Hippocampal formation (tissue), 2 donors: ENCODE results near the gene ELMO1.

Experiments used
- DNase-seq, 2 donors: peaks; one replicate each; lab custom pipeline; 2025; lab: John Stamatoyannopoulos, UW

Gene ELMO1

DNA sequence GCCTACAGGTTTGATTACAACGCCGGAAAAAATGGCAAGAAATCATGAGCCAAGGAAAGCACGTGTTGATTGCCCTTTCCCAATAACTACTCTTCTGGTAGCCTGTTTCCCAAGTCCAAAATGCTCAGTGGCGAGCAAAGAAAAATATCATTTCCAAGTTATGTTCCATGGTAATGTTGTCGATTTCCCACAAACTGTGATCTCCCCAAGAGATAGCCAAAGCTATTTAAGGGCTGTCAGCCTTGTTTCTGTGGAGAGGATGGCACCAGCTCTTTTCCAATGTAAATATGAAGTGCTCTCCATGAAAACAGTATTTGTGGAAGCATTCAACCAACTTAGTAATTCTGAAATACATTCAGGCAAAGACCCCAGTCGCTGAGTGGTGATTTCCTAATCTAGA is 491.9 kb downstream of the ELMO1 start:
- DNase-seq = no peak

DNA sequence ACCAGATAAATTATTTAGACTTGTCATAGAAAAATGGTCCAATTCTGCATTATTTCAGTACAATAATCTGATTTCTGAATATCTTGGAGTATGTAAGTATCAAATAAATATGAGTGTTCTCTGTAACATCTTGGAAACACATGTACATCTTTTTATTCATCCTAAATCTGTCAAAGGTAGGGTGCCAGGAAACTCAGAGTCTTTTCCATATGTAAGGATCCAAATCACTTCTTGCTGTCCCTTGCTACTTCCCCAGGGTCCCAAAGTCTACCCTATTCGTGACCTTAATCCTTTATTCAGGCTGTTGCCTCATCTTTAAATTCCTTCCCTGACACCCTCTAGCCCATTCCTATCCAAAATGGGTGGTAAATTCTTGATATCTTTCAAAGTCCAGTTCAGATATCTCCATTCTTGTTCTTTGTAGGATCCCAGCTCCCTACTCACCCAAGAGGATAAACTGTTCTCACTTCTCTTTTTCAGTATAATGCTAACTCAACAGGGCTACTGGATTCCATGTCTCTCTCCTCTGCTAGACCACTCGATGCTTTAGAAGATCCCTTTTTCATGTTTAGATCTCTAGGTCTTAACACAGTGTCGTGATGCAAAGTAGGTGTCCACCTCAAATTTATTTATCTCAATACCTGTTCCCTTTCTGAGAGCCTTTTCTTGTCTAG is 493.1 kb downstream of the ELMO1 start:
- no peak for DNase-seq

DNA sequence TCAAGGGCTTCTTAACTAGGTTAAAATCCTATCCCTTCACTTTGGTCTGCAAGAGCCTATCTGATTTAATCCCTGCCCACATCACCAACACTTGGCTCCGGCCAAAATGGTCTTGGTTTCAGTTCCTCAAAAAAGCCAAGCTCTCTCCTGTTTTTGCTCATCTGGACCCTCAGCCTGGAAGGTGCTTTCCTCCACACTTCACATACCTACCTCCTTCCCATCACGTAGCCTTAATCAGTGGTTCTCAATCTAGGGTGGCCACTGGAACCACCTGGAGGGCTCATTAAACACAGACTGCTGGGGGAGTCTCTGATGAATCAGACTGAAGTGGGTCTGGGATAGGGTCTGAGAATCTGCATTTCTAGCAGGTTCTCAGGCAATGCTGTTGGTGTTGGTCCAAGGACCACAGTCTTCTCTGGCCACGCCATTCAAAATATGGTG is 497.4 kb downstream of the ELMO1 start:
- no peak for DNase-seq

DNA sequence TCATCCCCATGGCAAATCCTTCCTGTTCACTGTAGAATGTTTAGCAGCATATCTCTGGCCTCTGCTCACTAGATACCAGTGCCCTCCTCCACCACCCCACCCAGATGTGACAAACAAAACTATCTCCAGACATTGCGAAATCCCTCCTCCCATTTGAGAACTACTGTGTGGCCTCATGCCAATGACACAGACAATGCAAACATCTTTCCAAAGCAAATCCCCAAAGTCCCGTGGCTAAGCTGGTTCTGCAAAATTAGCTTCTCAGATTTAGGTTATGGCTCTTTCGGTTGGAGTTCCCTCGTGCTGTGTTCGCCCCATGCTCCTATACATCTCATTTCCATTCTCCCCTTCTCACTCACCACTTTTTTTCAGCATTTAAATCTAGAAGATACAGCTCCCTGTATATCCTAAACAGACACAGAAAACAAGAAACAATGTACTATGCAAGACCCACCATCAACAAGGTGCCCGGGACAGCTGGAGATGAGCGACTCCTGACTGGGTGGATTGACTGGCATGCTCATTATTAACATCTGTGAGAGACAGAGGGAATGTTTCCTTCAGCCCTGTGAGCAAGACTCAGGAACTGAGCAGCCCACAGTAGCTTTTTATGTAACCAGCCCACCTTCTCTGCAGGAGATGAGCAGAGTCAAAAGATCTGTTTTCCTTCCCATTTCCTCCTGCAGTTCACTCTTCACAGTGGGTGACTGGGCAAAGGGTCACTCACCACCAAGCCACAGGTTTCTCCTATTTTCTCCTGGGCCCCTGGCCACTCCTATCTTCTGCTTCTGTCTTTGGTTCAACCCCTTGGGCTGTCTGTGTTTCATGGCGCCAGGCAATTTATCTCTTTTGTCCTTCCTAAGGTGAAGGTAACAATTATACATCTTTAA is 498.7 kb downstream of the ELMO1 start:
- peak in 1 of 2 donors; percentile 10 for DNase-seq

DNA sequence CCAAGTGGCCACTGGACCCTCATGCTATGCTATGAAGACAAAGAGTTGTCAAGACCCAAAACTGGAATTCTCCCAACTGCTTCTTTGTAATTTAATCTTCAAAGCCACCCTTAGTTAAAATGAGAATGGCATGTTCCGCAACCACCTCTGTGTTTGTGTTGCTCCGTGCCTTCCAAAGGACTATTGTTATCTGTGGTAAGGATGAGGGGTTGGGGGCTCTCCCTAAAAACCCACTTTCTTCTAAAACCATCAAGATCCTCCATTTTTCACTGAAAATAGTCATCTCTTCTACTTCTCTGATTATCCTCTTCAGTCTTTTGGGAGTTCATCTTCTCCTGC is 502.3 kb downstream of the ELMO1 start:
- no peak for DNase-seq

DNA sequence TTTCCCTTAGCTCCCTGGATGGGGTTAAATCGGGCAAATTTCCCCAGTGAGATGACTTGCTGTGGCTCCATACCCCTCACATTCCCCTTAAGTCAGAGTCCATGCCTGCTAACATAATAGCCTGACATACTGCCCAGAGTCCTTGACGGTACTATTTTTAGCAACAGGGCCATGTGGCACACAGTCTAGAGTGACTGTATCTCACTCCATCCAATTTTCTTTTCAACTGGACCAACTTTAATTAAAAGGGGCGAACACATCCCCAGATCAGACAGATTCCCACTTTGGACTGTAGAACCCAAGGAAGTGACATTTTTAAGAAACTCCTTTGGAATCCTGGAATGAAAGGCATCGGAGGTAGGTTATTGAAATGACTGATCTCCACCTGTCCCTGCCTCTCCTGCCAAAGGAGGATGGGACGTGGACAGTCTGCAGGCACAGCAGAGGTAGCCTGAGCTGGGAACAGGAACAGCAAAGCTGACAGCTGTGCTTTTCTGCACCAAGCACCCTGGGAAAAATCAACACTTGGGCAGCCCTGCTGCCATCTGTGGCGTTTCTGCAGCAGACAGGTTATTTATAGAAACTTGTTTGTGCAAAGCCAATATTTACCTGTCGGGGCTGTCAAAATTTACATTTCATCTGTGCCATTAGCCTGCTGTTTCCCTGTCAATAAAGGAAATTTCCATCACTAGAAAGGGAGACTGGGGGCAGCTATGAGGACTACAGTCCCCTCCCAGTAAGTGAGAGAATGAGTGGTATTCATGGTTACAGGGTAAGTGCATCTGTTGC is 502.9 kb downstream of the ELMO1 start:
- DNase-seq = no peak

DNA sequence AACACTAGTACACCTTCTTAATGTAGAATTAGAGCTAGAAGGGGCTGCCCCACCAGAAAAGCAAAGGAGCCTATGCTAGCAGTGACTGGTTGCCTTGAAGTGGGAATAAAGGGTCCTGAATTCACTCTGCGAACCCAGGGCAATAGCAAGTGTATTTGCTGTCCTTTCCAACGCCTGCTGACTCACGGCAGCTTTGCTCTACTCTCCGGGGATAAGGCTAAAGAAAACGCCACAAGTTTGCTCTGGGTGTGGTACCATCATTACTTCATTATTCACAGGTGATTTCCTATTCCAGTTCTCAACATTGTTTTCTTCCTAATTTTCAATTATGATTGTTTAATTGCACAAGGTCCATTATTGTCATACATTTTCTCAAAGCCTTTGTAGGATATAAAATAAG is 503.8 kb downstream of the ELMO1 start:
- DNase-seq = no peak

DNA sequence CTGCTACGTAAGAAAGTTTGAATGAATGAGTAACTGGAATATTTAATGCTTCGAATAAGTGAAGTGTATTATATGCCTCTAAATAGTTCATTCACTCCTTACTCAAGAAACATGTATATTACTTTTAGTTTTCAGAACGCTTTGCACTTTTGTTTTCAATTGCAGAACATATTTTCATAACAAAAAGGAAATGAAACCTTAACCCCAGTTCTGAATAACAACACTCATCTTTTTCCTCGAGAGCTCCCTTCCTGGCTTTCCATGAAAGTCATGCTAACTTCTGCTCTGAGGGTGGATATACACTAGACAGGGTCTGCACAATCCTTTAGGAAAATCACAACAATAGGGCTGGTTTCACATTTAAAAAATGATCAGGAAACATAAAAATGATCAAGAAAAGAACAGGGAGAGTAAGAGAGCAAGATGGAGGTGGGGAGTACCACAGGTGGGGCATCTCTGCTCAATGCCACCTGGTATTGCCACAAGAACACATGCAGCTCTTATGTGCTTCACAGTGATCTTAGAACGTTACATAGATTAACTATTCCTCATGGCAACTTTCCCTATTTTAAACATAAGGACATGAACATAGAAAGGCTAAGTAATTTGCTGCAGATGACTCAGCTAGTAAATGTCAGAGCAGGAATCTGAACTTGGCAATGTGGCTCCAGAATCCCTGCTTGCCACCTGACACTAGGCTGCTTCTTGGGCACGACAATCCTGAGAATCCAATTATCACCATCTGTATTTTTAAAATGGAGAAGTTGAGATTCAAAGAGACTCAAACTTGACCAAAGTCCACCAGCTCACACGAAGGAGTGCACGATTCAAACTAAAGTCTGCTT is 504.9 kb downstream of the ELMO1 start:
- DNase-seq = no peak

DNA sequence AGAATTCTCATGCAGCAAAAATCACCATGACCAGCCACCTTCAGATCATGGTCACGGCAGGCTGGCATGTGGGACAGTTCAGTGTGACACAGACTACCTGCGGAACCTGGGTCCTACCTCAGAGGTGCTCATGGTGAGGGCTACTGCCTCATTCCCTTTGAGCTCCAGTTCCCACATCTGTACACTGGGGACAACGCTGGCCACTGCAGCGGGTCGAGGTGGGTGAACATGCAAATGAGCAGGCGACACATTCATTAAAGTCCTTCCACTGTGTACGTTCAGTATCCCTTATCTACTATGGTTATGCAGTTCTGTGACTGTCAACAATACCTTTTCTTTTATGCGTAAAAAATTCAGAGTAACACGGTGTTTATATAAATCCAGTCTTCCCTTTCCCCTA is 505.7 kb downstream of the ELMO1 start:
- DNase-seq = no peak

DNA sequence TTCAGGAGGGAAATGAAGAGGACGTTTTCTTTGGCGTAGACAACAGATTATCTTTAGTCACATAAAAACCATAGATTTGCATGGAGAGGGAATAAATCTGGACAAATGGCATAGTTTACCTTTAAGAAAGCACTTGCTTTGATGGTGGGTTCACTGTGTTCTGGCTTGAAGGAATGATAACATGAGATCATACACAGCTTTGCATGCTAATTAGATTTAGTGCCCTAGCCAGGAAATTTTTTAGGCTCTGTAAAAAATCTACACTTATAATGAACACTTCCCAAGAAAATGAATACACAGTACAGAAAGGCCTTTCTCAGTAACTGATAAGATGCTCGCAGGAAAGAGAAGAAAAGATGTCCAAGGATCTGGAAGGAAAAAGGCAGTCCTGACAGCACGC is 506.1 kb downstream of the ELMO1 start:
- DNase-seq = peak in 1 of 2 donors; percentile 37

DNA sequence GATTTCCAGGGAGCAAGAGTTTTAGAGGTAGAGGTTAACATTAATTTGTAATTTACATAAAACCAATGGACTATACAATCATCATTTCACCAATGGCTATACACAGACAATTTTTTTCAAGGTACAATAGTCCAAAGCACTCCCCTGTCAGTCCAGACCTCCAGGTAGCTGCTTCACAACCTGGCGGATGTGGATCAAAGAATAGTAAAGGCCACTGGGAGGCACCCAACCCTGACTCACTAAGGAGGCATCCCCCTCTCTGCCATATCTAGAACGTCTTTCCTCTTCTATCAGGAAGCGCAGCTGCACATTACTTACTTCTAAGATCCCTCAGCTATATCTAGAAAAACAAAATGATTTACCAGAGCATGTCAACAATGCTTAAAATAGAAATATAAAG is 506.6 kb downstream of the ELMO1 start:
- DNase-seq = no peak

DNA sequence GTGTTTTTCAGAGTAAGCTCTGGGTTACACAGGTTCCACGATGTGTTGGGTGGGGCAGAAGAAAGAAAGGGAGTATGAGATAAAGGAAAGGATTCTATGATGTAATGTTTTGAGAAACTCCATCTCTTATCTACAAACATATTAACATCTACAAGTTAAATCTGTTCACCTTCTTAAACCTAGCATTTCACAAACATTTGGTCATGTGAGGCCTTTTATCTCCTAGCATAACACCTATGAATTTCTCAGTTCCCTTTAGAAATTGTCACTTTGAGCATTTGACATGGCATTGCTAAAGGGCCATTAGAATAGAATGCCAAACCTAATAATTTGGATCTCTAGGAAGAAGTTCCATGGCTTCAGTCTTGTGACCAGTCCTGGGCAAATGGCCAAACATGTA is 507.3 kb downstream of the ELMO1 start:
- DNase-seq = no peak

DNA sequence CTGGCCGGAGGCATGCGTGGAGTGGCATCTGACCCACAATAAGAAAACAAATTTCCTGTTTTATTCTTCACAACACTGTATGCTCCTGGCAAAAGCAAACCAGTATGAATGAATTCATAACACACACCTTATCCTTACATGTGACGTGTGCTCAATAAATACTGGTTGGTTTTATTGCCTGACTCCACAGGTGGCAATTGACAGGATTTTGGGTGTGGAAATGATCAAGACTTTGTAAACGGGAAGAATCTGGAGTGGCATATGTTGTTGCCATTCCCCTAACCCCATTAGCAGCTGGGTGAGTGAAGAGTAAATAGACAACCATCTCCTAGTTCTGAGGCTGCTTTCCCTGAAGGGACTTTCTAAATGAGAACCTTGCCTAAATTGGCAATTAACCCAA is 508.8 kb downstream of the ELMO1 start:
- DNase-seq = no peak

DNA sequence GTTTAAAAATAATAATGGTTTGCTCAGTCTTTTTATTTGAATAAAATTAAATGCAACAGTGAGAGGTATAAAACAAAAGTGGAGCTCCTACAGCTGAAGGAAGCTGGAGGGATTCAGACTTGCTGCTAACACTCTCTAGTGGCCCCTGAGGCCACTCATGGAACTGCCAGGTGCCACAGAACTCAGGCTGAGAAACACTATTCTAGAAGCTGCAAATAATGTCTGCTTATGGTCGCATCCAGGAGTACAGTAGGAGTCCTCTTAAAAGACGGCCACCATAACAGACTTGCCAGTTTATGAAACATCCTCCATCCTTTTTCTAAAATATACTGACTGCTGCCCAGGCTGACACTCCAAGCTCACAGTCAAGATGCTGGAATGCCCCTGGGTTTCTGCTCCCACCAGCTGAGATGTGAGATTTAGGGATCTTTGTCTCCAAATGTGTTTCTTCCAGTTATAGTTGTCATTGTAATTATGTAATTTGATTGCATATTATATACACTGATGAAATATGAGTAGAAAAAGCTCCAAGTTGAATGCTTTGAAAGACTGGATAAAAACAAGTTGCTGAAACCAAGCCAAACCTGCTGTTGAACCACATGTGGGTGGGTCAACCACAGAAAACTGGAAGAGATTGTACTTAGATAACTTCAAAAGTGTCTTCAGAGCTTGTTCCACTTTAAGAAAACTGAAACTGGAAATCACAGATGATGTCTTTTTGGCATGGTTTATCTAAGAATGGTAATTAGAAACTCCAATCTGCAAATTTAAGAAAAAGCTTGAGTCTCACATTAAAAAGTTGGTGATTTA is 510.7 kb downstream of the ELMO1 start:
- no peak for DNase-seq

DNA sequence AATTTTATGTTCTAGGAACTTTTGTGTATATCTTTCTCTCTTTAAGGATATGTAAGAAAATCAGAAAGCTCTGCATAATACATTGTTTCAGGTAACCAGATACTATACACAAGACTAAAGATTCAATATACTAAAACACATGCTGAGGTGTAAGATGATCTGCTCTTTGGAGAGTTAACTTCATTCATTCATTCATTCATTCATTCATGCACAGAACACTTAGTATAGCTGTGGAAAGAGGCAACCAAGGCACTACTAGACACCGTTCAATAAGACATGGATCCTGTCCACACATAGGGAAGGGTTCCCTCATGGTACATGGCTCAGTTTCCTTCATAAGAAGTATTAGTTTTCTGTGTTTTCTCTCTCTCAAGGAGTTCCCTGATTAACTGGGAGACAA is 516.8 kb downstream of the ELMO1 start:
- no peak for DNase-seq

DNA sequence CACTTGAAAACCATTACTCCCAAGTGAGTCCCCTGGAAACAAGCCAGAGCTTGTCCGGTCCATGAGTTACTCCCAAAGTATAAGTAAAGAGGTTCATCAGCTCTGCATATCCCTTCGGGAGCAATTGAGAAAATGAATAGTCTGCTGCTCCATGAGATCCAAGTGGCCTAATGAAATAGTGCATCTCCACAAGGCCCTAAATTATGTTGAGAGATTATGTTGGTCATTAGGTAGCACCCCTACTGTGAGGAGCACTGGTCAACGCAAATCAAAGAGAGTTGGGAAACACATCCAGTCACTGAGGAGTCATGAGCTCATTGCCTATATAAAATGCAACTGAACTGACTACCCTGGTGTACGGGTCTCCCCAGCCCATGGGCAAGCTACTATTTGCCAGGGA is 518.9 kb downstream of the ELMO1 start:
- no peak for DNase-seq

DNA sequence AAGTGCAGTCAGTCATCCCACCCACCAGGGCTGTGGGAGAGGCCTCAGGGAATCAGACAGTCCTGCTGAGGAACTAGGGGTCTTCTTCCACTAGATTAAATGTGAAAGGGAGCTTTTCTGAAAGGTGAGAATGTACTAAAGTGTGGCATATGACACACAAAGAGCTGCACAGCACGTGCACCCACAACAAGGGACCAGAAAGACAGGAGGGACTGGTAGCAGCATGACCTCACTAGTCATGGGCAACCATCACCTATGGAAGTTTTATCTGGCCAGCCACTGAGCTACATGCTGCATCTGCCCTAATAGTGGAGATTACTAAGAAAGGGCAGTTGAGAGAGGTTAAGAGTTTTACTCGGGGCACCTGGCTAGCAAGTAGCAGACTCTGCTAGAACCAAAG is 519.9 kb downstream of the ELMO1 start:
- DNase-seq = no peak

DNA sequence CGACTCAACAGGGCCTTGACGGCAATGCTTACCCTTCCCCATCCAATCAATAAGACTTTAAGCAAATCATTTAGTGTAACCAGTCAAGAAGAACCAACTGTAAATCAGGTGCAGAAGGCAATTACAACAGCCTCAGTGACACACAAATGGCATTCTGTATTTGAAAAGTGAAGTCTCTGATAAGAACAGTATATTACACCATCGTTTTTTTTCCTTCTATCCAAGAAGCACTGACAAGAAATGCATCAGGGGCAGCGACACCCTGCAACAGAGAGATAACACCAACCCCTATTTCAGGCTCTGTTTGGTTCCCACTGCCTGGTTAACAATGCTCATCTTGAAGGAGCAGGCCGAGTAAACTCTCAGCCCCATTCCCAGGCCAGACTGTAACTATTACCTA is 520.4 kb downstream of the ELMO1 start:
- DNase-seq = no peak

DNA sequence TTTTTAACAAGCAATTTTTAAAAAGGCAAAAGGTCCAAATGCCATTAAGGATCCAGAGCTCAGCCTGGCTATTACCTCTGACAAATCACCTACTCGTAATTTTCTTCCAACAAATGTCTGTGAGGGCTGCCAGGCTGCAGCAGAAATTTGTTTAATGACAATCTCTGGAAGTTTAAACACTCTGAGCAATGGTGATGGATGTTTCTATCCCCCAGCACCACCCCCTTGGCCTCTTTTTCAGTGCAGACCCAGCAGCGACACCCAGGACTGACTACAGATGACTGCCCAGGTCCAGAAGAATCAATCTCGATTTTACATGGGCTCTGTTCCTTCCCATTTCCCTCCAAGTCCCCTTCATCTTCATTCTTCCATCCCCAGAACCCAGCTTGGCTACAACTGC is 523.0 kb downstream of the ELMO1 start:
- DNase-seq = no peak

DNA sequence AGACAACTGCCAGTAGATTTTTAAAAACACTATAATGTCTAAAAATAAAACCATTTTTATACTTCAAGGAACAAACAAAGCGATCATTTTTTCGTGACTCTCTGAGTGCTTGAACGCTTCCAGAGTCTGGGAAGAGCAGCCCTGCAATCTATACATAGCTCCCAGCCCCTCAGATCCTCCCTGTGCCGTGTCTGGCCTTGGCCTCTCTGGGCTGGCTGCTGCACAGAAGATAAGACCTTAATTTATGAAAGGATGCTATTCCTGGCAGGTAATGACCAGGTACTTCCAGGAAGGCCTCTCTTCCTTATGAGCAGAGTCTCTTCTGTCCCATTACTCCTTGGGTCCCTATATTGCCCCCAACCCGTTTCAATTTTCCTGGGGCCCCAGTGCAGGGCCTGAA is 523.5 kb downstream of the ELMO1 start:
- DNase-seq = no peak

DNA sequence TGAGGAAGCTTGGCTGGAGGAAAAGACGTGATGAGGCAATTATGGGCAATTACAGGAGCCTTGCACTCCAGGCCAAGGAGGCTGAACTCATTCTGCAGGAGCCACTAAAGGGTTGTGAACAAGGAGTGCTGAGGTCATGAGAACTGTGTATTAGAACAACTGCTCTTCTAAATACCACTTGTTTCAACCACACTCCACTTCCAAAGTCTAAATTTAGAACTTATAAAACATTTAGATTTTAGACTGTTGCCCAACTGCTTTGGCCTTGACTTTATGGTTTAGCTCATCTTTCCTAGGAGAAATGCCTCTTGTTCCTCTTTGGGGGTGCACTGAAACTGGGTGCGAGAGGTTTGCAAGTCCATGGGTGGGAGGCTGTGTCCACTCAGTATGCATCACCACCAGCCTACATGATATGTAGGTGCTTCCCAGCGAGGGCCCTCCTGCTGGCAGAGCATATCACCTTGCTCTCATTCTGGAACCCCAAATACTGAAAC is 524.7 kb downstream of the ELMO1 start:
- DNase-seq = no peak
